Lung microvascular endothelial cell (primary cell): Measurements from ENCODE around the gene REXO1. TPM values are rescaled to one million over a fixed set of nuclear protein-coding genes. Genes with fewer than 3 reads are reported as not detected.
A peak's percentile ranks its signal among the peaks of the same experiment; 100 is the strongest.
"Not testable (repeated sequence)": the region's sequence is repeated elsewhere in the genome, so short reads cannot be mapped to it uniquely, and the experiment has no call there.

Experiments used
- DNase-seq, 2 donors: peaks; one replicate each; pipeline versions ENCODE4 v3.0.0 to v3.0.0-alpha.2; 2010; ENCODE audit warnings: low read depth in 2 of 2
- total RNA-seq: library from RNA; depleted of rRNA; stranded (reverse); fragments of >200 nt; gene quantifications from 2 replicates; pipeline ENCODE4 v1.2.1, GENCODE V29; 2014

REXO1 gene
- total RNA-seq, 1 donor from 2014 or later = 6.9 TPM

- not testable (repeated sequence) for DNase-seq
These were observed 51.0 kb downstream of the REXO1 start for GRCh38 chr19:1797313-1797712.

GRCh38 chr19:1796395-1797142, 51.7 kb downstream of the REXO1 start:
- no peak for DNase-seq

GRCh38 chr19:1794424-1795172, 53.7 kb downstream of the REXO1 start:
- DNase-seq = no peak

GRCh38 chr19:1791879-1792278, 56.4 kb downstream of the REXO1 start:
- DNase-seq = no peak

- no peak for DNase-seq
These were observed 58.1 kb downstream of the REXO1 start for GRCh38 chr19:1790054-1790792.

- DNase-seq = peak in 1 of 2 donors; percentile 13
These were observed 58.8 kb downstream of the REXO1 start for GRCh38 chr19:1789261-1790041.

GRCh38 chr19:1787116-1787515, 61.2 kb downstream of the REXO1 start:
- DNase-seq = no peak

- DNase-seq = no peak
These were observed 61.6 kb downstream of the REXO1 start for GRCh38 chr19:1786668-1787067.

- no peak for DNase-seq
These were observed 63.0 kb downstream of the REXO1 start for GRCh38 chr19:1785310-1785709.

GRCh38 chr19:1783874-1784273, 64.4 kb downstream of the REXO1 start:
- no peak for DNase-seq

- DNase-seq = no peak
These were observed 64.9 kb downstream of the REXO1 start for GRCh38 chr19:1783354-1783753.

- DNase-seq = no peak
These were observed 65.8 kb downstream of the REXO1 start for GRCh38 chr19:1782521-1782920.

- no peak for DNase-seq
These were observed 67.9 kb downstream of the REXO1 start for GRCh38 chr19:1780272-1780958.

GRCh38 chr19:1779574-1779973, 68.7 kb downstream of the REXO1 start:
- DNase-seq = no peak

- no peak for DNase-seq
These were observed 71.1 kb downstream of the REXO1 start for GRCh38 chr19:1777149-1777548.

- DNase-seq = no peak
These were observed 71.6 kb downstream of the REXO1 start for GRCh38 chr19:1776606-1777147.

- no peak for DNase-seq
These were observed 72.2 kb downstream of the REXO1 start for GRCh38 chr19:1775951-1776605.

GRCh38 chr19:1774989-1775772, 73.1 kb downstream of the REXO1 start:
- no peak for DNase-seq

GRCh38 chr19:1773184-1773583, 75.1 kb downstream of the REXO1 start:
- DNase-seq = no peak
